ENCODE results near the gene RPS3. TPM values are rescaled to one million over a fixed set of nuclear protein-coding genes. Genes with fewer than 3 reads are reported as not detected.
A peak's percentile ranks its signal among the peaks of the same experiment; 100 is the strongest.

RPS3 gene
- total and polyA plus RNA-seq, 9 of the 15 experiments (the other 6 are each of a cell fraction or from before 2014, with no cell fraction given) = 2,700 to 5,771 (median 3,679) TPM

- no peak for TF ChIP-seq SETDB1 (IDR thresholded peaks at IDR 0.05; ENCODE audit: low read length)
- no peak for TF ChIP-seq PPARD (CRISPR knock-in tag; IDR thresholded peaks at IDR 0.05)
- TF ChIP-seq ZNF57 (CRISPR knock-in tag; IDR thresholded peaks at IDR 0.05) = no peak
- TF ChIP-seq CTBP1 (IDR thresholded peaks at IDR 0.05; ENCODE audit: borderline replicate concordance) = peak; percentile 67
- no peak for TF ChIP-seq HMG20B (CRISPR knock-in tag; IDR thresholded peaks at IDR 0.05)
- no peak for TF ChIP-seq GABPB2 (CRISPR knock-in tag; conservative IDR thresholded peaks at IDR 0.05)
- TF ChIP-seq KLF6 (CRISPR knock-in tag; IDR thresholded peaks at IDR 0.05; ENCODE audit: borderline replicate concordance) = 0 out of 2 replicates have a peak, but pooled peaks have one; percentile 10
- no peak for TF ChIP-seq ZNF695 (CRISPR knock-in tag; IDR thresholded peaks at IDR 0.05)
- no peak for TF ChIP-seq RHOXF2B (CRISPR knock-in tag; conservative IDR thresholded peaks at IDR 0.05)
- TF ChIP-seq BMI1 (IDR thresholded peaks at IDR 0.05; ENCODE audit: low read length) = no peak
- peak; percentile 70 for TF ChIP-seq NEUROD1 (IDR thresholded peaks at IDR 0.05; ENCODE audit: borderline replicate concordance, low read depth, low read length, partially characterized antibody)
- no peak for TF ChIP-seq ZNF41 (CRISPR knock-in tag; conservative IDR thresholded peaks at IDR 0.05)
- peak; percentile 47 for TF ChIP-seq VEZF1 (CRISPR knock-in tag; IDR thresholded peaks at IDR 0.05)
- TF ChIP-seq ZNF146 (CRISPR knock-in tag; IDR thresholded peaks at IDR 0.05; ENCODE audit: unreplicated experiment) = no peak
- peak; percentile 79 for TF ChIP-seq NBN (IDR thresholded peaks at IDR 0.05; ENCODE audit: low read depth)
- peak; percentile 99 for TF ChIP-seq MYC (IDR thresholded peaks at IDR 0.05; ENCODE audit: low read depth, low read length)
- peak; percentile 97; the same call in 1 of the 2 replicates for TF ChIP-seq MYC (CRISPR knock-in tag; IDR thresholded peaks at IDR 0.05; ENCODE audit: borderline replicate concordance, low read depth)
- TF ChIP-seq ARID4B (CRISPR knock-in tag; IDR thresholded peaks at IDR 0.05) = peak; percentile 96
- no peak for TF ChIP-seq ETS2 (tag; IDR thresholded peaks at IDR 0.05; ENCODE audit: borderline replicate concordance, poor library complexity, severe bottlenecking)
- TF ChIP-seq RFX1 (IDR thresholded peaks at IDR 0.05) = no peak
- TF ChIP-seq ZBTB1 (CRISPR knock-in tag; IDR thresholded peaks at IDR 0.05; ENCODE audit: borderline replicate concordance, low read depth) = peak; percentile 78; the same call in 1 of the 2 replicates
- TF ChIP-seq ELF4 (CRISPR knock-in tag; IDR thresholded peaks at IDR 0.05) = peak; percentile 77; the same call in 1 of the 2 replicates
- TF ChIP-seq ZNF584 (CRISPR knock-in tag; IDR thresholded peaks at IDR 0.05; ENCODE audit: low read depth) = no peak
- TF ChIP-seq OTX1 (CRISPR knock-in tag; IDR thresholded peaks at IDR 0.05) = 0 out of 2 replicates have a peak, but pooled peaks have one; percentile 17
- TF ChIP-seq PHF21A (IDR thresholded peaks at IDR 0.05; ENCODE audit: borderline replicate concordance, low read depth) = no peak
Measured at GRCh38 chr11:75399344-75400145, at the start of gene RPS3 (continued).

Data from K562 (cell line).